ENCODE results near the gene ST6GALNAC3.

The ST6GALNAC3 gene

DNA sequence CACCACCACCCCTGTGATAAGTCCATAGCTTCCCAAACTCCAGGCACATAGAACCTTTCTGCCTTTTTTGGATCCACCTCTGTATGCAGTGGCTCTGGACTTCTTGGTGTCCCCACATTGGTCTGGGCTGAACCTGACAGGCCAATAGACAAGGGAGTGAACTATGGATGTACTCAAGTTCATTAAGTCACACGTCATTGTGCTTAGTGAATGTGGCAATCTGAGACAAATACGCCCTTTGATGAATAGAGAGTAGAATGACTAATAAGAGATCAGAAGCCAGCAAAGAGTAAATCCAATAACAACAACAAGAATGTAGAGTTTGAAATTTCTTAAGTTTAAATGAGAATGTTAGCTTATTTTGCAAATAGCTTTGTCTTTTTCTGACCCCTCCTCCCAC, 114.8 kb downstream of the ST6GALNAC3 start:
- TF ChIP-seq POLR2A (IDR thresholded peaks at IDR 0.05; ENCODE audit: low read depth, low read length), result no peak
- FAIRE-seq (no peak), DNase-seq (ENCODE audit: insufficient read length, low spot score) (no peak)

GRCh38 chr1:76190749-76191424, 116.3 kb downstream of the ST6GALNAC3 start:
- DNase-seq (ENCODE audit: insufficient read length, low spot score) (no peak), FAIRE-seq (no peak)
- TF ChIP-seq POLR2A (IDR thresholded peaks at IDR 0.05; ENCODE audit: low read depth, low read length), result no peak

- no peak for TF ChIP-seq POLR2A (IDR thresholded peaks at IDR 0.05; ENCODE audit: low read depth, low read length)
- no peak for DNase-seq (ENCODE audit: insufficient read length, low spot score)
- no peak for FAIRE-seq
These were observed 117.0 kb downstream of the ST6GALNAC3 start for GRCh38 chr1:76191561-76191960.

- FAIRE-seq (no peak), DNase-seq (ENCODE audit: insufficient read length, low spot score) (no peak)
- no peak for TF ChIP-seq POLR2A (IDR thresholded peaks at IDR 0.05; ENCODE audit: low read depth, low read length)
These were observed 123.9 kb downstream of the ST6GALNAC3 start for GRCh38 chr1:76198452-76198851.

- TF ChIP-seq POLR2A (IDR thresholded peaks at IDR 0.05; ENCODE audit: low read depth, low read length), result no peak
- no peak for DNase-seq (ENCODE audit: insufficient read length, low spot score)
- FAIRE-seq, result no peak
These were observed 128.1 kb downstream of the ST6GALNAC3 start for GRCh38 chr1:76202670-76203069.

GRCh38 chr1:76203127-76203526, 128.6 kb downstream of the ST6GALNAC3 start:
- no peak for FAIRE-seq
- DNase-seq (ENCODE audit: insufficient read length, low spot score), result no peak
- TF ChIP-seq POLR2A (IDR thresholded peaks at IDR 0.05; ENCODE audit: low read depth, low read length), result no peak

- DNase-seq (ENCODE audit: insufficient read length, low spot score) (no peak), FAIRE-seq (no peak)
- TF ChIP-seq POLR2A (IDR thresholded peaks at IDR 0.05; ENCODE audit: low read depth, low read length), result no peak
These were observed 134.7 kb downstream of the ST6GALNAC3 start for GRCh38 chr1:76209238-76209637.

- no peak for FAIRE-seq
- DNase-seq (ENCODE audit: insufficient read length, low spot score), result no peak
- TF ChIP-seq POLR2A (IDR thresholded peaks at IDR 0.05; ENCODE audit: low read depth, low read length), result no peak
These were observed 135.1 kb downstream of the ST6GALNAC3 start for GRCh38 chr1:76209648-76210047.

DNA sequence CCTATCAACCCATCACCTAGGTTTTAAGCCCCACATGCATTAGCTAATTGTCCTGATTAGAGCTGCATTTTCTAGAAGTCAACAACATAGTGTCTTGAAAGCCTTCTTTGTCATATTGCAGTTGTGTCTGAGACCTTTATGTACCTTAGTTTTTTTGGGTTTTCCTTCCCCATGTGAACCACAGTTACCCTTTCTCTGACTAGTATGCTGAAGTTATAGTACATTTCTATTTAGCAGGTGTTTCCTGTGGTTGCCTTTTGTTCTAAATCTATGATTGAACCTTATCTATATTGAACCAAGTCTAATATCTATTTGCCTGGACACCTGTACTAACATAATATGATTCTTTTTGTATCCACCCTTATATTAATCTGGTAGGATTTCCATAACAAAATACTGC, 135.6 kb downstream of the ST6GALNAC3 start:
- DNase-seq (ENCODE audit: insufficient read length, low spot score) (no peak), FAIRE-seq (no peak)
- TF ChIP-seq POLR2A (IDR thresholded peaks at IDR 0.05; ENCODE audit: low read depth, low read length), result no peak

- TF ChIP-seq POLR2A (IDR thresholded peaks at IDR 0.05; ENCODE audit: low read depth, low read length), result no peak
- FAIRE-seq, result no peak
- DNase-seq (ENCODE audit: insufficient read length, low spot score), result no peak
These were observed 144.3 kb downstream of the ST6GALNAC3 start for GRCh38 chr1:76218888-76219287.

- TF ChIP-seq POLR2A (IDR thresholded peaks at IDR 0.05; ENCODE audit: low read depth, low read length), result no peak
- FAIRE-seq (no peak), DNase-seq (ENCODE audit: insufficient read length, low spot score) (no peak)
These were observed 144.8 kb downstream of the ST6GALNAC3 start for GRCh38 chr1:76219366-76219818.

DNA sequence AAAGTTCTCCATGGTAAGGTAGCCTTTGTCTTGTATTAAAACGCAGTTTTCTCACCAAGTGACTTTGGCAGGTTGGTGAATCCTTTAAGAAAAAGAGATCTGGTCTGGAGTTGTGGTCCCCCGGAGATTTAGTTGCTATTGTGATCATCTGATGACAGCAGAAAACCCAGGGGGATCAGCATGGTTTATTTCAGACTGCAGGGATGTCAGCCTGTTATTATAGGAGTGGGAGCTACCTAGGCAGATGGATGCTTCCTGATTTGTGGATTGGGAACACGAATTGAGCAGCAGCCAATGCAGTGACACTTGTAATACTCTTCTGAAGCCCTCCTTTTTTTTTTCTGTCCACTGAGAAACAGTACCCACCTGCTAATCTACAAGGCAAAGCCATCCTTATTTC, 150.2 kb downstream of the ST6GALNAC3 start:
- FAIRE-seq (no peak), DNase-seq (ENCODE audit: insufficient read length, low spot score) (no peak)
- no peak for TF ChIP-seq POLR2A (IDR thresholded peaks at IDR 0.05; ENCODE audit: low read depth, low read length)

DNA sequence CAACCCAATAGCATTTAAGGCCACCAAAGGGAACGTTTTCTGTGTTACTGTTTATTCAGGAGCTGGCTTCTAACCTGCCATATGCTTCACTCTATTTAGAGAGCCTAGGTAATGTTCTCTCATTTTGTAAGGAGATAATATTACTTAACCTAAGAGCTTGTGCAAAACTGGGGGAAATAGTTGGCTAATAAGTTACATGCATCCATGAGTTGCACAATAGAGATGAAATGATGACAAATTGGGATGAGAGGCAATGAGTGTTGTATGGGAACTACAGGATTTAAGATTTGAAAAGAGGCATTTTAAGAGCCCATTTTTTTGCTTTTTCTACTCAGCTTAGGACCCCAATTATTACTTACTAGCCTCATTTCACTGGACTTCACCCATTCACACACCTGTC, 151.0 kb downstream of the ST6GALNAC3 start:
- FAIRE-seq, result no peak
- no peak for TF ChIP-seq POLR2A (IDR thresholded peaks at IDR 0.05; ENCODE audit: low read depth, low read length)
- DNase-seq (ENCODE audit: insufficient read length, low spot score), result no peak

DNA sequence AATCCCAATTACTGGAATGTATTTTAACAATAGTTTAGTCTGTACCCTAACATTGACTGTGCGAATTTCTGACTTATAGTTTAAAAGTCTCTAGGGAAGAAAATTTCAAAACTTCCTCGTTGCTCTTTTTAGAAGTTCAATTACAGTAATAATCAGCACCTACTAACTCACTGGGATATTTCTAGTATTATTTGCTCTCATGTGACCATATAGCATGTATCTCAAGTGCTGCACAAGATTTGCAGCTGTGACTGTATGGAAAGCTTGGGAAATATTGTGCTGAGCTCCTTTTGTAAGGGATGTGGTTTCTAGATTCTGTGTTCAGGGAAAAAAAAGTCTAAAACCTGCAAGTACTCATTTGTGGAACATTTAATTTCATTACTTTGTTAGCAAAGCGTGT, 153.1 kb downstream of the ST6GALNAC3 start:
- DNase-seq (ENCODE audit: insufficient read length, low spot score), result no peak
- FAIRE-seq, result no peak
- TF ChIP-seq POLR2A (IDR thresholded peaks at IDR 0.05; ENCODE audit: low read depth, low read length), result no peak

GRCh38 chr1:76229279-76230005, 154.9 kb downstream of the ST6GALNAC3 start:
- no peak for DNase-seq (ENCODE audit: insufficient read length, low spot score)
- TF ChIP-seq POLR2A (IDR thresholded peaks at IDR 0.05; ENCODE audit: low read depth, low read length), result no peak
- FAIRE-seq, result no peak

Data from H54 (cell line).